Memory B cell (primary cell): ENCODE data around the gene MPRIP.

ENCODE experiments used
- ATAC-seq: fragments of 150-1000 bp; cut with Tn5 transposase; 2 replicates; pipeline ENCODE4 v1.10.0; 2021; ENCODE audit warnings: low read depth, mild to moderate bottlenecking, moderate library complexity
- DNase-seq, 2 donors: peaks; one replicate each; pipeline ENCODE4 v3.0.0; 2022; ENCODE audit warnings: low spot score in 2 of 2
- H3K27ac Mint-ChIP-seq: one replicate; pipeline ENCODE4 v1.8.0; 2022; ENCODE audit warnings: mild to moderate bottlenecking, moderate library complexity, mixed read lengths
- H3K27me3 Mint-ChIP-seq: one replicate; pipeline ENCODE4 v1.8.0; 2022; ENCODE audit warnings: mixed read lengths
- H3K36me3 Mint-ChIP-seq: one replicate; pipeline ENCODE4 v1.8.0; 2022; ENCODE audit warnings: mild to moderate bottlenecking, mixed read lengths
- H3K4me1 Mint-ChIP-seq: one replicate; pipeline ENCODE4 v1.8.0; 2022; ENCODE audit warnings: mixed read lengths
- H3K4me3 Mint-ChIP-seq: one replicate; pipeline ENCODE4 v1.8.0; 2022; ENCODE audit warnings: mild to moderate bottlenecking, moderate library complexity, mixed read lengths
- H3K9me3 Mint-ChIP-seq: one replicate; pipeline ENCODE4 v1.8.0; 2022; ENCODE audit warnings: mixed read lengths

Gene MPRIP

DNA sequence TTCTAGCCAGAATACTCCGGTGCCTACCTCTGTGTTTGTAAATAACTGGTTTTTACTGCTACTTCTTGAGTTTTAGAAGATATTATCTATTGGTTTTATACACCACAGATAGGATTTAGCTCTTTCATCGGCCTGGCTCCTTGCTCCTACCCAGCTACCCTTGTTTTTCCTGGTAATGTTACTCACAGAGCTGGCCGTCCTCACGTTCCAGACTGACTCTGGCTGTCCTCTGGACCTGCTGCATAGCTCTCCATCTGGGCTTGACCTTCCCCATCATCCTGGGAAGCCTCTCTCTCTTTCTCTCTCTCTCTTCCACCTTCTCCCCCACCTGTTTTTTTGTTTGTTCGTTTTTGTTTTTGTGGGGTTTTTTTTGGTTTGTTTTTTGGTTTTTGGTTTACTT lies 51.5 kb downstream of the MPRIP start:
- H3K36me3 Mint-ChIP-seq: peaks cover 9% of the 10 kb centered on the region
- H3K4me1 Mint-ChIP-seq: peaks cover 28% of the 10 kb centered on the region
- ATAC-seq (no peak), DNase-seq (no peak)
- H3K27ac Mint-ChIP-seq: peak overlapping the region; percentile 28
- H3K9me3 Mint-ChIP-seq: no peaks in the 10 kb centered on the region
- H3K27me3 Mint-ChIP-seq: no peaks in the 10 kb centered on the region
- H3K4me3 Mint-ChIP-seq: no peak overlapping the region

GRCh38 chr17:17096438-17097178 lies 54.4 kb downstream of the MPRIP start:
- peaks cover 26% of the 10 kb centered on the region for H3K4me1 Mint-ChIP-seq
- DNase-seq (no peak), ATAC-seq (no peak)
- no peaks in the 10 kb centered on the region for H3K27me3 Mint-ChIP-seq
- no peaks in the 10 kb centered on the region for H3K9me3 Mint-ChIP-seq
- peaks cover 9% of the 10 kb centered on the region for H3K36me3 Mint-ChIP-seq
- H3K4me3 Mint-ChIP-seq: no peak overlapping the region
- no peak overlapping the region for H3K27ac Mint-ChIP-seq

DNA sequence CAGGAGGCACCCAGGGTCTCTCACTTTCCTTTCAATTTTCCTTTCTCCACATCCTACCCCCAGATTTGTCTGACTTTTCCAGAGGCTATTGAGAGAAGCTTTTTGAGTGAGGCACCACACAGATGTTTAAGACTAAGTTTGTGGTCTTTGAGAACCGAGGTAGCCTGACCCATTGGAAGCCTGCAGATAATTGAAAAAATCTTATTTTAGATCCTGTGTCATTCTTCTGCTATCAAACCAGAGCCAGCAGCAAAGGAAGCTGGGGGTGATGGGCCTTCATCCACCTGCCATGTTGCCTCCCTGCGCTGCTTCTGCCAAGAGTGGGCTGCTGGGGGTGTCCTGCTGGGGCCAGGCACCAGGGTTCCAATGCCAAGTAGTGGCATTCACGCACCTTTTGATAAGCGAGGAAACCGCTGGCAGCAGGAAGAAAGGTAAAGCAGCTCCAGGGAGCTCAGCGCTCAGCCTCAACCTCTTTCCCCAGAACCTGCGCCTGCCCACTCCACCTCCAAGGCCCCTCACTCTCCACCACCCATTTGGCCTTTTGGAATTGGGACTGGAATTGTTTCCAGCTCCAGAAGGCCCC lies 55.6 kb downstream of the MPRIP start:
- Mint-ChIP-seq H3K36me3 (peaks cover 6% of the 10 kb centered on the region), H3K27ac (no peak overlapping the region), H3K4me1 (peaks cover 23% of the 10 kb centered on the region), H3K4me3 (no peak overlapping the region), H3K9me3 (no peaks in the 10 kb centered on the region), H3K27me3 (no peaks in the 10 kb centered on the region)
- ATAC-seq (no peak), DNase-seq (no peak)

DNA sequence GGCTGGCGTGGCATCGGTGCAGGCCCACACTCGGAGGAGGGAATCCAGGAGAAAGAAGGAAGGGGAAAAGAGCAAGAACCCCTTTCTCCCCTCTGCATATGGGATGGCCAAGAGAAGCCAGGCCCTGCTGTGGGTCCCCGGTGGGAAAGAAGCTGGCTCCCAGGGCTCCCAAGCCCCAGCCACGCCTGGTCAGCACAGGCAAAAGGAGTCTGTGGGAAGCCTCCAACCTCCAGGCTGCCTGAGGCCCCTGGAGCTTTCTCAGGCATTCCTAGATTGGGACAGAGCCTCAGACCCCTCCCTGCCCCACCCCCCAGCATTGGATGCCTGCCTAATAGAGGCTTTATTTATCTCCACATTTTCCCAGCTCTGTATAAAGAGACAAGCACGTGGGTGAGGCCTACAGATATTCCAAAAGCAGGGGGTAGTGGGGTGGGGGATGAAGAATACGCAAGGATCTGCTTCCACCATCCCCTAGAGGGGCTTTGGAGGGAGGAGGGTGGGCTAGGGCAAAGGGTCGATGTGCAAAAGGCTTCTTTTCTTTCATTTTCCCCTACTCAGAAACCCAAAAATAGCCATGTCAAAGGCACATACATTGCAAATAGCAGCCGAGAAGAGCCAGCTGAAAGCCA lies 56.4 kb downstream of the MPRIP start:
- Mint-ChIP-seq H3K4me1 (peaks cover 21% of the 10 kb centered on the region), H3K9me3 (no peaks in the 10 kb centered on the region), H3K4me3 (no peak overlapping the region), H3K27ac (peak overlapping the region; percentile 45), H3K27me3 (no peaks in the 10 kb centered on the region), H3K36me3 (peaks cover 6% of the 10 kb centered on the region)
- ATAC-seq (no peak), DNase-seq (no peak)

GRCh38 chr17:17102176-17102575 lies 59.9 kb downstream of the MPRIP start:
- peaks cover 7% of the 10 kb centered on the region for H3K36me3 Mint-ChIP-seq
- H3K4me3 Mint-ChIP-seq: no peak overlapping the region
- no peaks in the 10 kb centered on the region for H3K9me3 Mint-ChIP-seq
- ATAC-seq: no peak
- peaks cover 20% of the 10 kb centered on the region for H3K4me1 Mint-ChIP-seq
- no peak for DNase-seq
- H3K27me3 Mint-ChIP-seq: no peaks in the 10 kb centered on the region
- H3K27ac Mint-ChIP-seq: no peak overlapping the region

DNA sequence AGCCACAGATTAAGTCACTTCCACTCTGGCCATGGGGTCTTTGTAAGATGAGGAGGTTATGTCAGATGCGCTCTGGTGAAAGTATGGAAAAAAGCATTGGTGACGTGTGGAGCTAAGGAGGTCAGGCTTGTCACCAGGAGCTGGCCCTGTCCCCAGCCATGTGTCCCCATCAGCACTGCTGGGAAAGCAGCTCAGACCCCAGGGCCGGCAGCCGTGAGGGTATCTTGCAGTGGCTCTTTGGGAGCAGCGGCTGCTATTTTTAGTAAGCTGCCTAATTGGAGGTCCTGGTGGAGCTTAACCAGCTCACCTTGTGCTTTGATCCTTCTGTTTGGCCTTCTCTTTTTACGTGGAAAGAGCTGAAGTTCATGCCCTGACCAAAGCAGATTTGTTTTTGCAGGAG lies 60.9 kb downstream of the MPRIP start:
- H3K27ac Mint-ChIP-seq: peak overlapping the region; percentile 45
- H3K36me3 Mint-ChIP-seq: peaks cover 7% of the 10 kb centered on the region
- no peaks in the 10 kb centered on the region for H3K9me3 Mint-ChIP-seq
- H3K4me3 Mint-ChIP-seq: no peak overlapping the region
- no peak for ATAC-seq
- DNase-seq: no peak
- no peaks in the 10 kb centered on the region for H3K27me3 Mint-ChIP-seq
- H3K4me1 Mint-ChIP-seq: peaks cover 28% of the 10 kb centered on the region

DNA sequence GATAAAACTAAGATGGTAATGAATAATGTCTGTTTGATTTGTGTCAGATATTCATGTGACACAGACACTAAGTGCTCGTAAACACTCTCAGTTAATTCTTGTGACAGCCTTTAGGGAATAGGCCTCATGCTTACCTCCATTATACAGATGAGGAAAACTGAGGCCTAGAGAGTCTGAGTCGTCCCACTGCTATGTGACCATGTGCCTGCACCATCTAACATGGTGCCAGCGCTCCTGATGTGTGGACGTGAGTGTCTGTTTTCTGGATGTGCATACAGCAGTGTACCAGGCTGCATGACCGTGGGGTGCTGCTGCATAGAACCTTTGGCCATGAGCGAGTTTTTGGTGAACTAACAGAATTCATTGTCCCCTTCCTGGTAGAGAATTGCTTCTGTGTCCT lies 61.8 kb downstream of the MPRIP start:
- Mint-ChIP-seq H3K36me3 (peaks cover 7% of the 10 kb centered on the region), H3K27ac (no peak overlapping the region), H3K9me3 (no peaks in the 10 kb centered on the region), H3K27me3 (no peaks in the 10 kb centered on the region), H3K4me3 (no peak overlapping the region), H3K4me1 (peaks cover 33% of the 10 kb centered on the region)
- ATAC-seq (no peak), DNase-seq (no peak)

- no peaks in the 10 kb centered on the region for H3K27me3 Mint-ChIP-seq
- H3K9me3 Mint-ChIP-seq: no peaks in the 10 kb centered on the region
- peak overlapping the region; percentile 58 for H3K27ac Mint-ChIP-seq
- DNase-seq (no peak), ATAC-seq (no peak)
- H3K4me1 Mint-ChIP-seq: peaks cover 37% of the 10 kb centered on the region
- peaks cover 5% of the 10 kb centered on the region for H3K36me3 Mint-ChIP-seq
- H3K4me3 Mint-ChIP-seq: no peak overlapping the region
These were observed 62.2 kb downstream of the MPRIP start for GRCh38 chr17:17104494-17104893.

DNA sequence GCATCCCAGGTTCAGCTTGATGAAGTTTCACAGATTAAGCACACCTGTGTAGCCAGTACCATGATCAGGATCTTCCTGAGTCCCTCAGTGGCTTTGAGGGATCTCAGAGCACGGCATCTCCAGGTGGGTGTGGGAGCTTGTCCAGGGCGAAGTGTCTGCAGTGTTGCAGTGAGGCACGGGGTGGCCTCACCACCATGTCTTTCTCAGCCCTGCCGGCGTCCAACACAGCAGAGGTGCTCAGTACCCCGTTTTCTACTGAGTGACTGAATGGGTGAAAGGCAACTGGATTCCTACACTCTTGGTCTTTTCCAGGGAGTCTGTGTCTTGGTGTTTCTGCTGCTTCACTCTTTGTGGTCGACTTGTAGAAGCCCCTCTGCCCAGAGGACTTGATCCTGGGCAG lies 63.7 kb downstream of the MPRIP start:
- Mint-ChIP-seq H3K27ac (peak overlapping the region; percentile 35), H3K4me3 (no peak overlapping the region), H3K36me3 (peaks cover 5% of the 10 kb centered on the region), H3K27me3 (no peaks in the 10 kb centered on the region), H3K9me3 (no peaks in the 10 kb centered on the region), H3K4me1 (peaks cover 50% of the 10 kb centered on the region)
- ATAC-seq (no peak), DNase-seq (no peak)

DNA sequence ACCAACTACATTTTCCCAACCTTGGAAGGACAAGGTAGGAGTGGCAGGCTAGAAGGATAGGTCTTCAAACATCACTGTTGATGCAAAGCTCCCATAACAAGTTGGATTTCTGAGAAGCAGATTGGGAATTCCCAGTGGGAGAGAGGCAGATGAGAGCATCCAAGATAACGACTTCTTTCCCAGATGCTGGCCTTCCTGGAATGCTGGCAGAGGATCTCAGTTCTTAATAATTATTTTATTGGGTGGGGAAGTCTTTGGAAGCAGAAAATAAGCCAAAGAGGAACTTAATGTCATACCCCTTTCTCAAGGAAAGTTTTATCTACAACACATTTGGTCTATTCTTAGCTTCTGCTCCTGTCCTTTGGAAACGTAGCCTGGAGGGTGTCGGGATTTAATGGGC lies 64.5 kb downstream of the MPRIP start:
- Mint-ChIP-seq H3K27me3 (no peaks in the 10 kb centered on the region), H3K4me1 (peaks cover 53% of the 10 kb centered on the region), H3K27ac (peak overlapping the region; percentile 35), H3K9me3 (no peaks in the 10 kb centered on the region), H3K4me3 (no peak overlapping the region), H3K36me3 (peaks cover 5% of the 10 kb centered on the region)
- no peak for ATAC-seq
- DNase-seq: no peak

DNA sequence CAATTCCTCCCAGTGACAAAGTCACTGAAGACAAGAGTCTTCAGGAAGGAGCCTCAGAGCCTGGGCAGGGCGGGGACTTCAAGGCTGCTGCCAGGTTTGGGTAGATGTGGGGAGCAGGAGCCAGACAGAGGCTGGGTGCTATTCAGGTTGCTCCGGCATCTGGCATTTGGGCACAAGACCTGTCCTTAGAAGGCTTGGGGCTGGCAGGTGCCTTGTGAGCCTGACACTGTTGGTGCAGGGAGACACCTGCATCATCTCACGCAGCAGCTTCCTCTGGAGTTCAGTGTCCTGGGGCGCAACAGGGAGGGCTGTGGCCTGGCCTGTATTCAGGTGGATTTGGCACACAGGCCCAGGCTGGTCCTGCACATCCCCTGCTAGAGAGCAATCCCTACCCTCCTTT lies 65.0 kb downstream of the MPRIP start:
- no peak for ATAC-seq
- peaks cover 54% of the 10 kb centered on the region for H3K4me1 Mint-ChIP-seq
- H3K4me3 Mint-ChIP-seq: no peak overlapping the region
- no peak for DNase-seq
- peak overlapping the region; percentile 56 for H3K27ac Mint-ChIP-seq
- no peaks in the 10 kb centered on the region for H3K27me3 Mint-ChIP-seq
- peaks cover 5% of the 10 kb centered on the region for H3K36me3 Mint-ChIP-seq
- H3K9me3 Mint-ChIP-seq: no peaks in the 10 kb centered on the region

GRCh38 chr17:17107891-17108431 lies 65.7 kb downstream of the MPRIP start:
- H3K27ac Mint-ChIP-seq: peak overlapping the region; percentile 56
- ATAC-seq: no peak
- DNase-seq: no peak
- no peaks in the 10 kb centered on the region for H3K9me3 Mint-ChIP-seq
- H3K4me3 Mint-ChIP-seq: no peak overlapping the region
- no peaks in the 10 kb centered on the region for H3K27me3 Mint-ChIP-seq
- peaks cover 5% of the 10 kb centered on the region for H3K36me3 Mint-ChIP-seq
- peaks cover 54% of the 10 kb centered on the region for H3K4me1 Mint-ChIP-seq

- DNase-seq (no peak), ATAC-seq (no peak)
- Mint-ChIP-seq H3K27ac (peak overlapping the region; percentile 56), H3K36me3 (peaks cover 5% of the 10 kb centered on the region), H3K27me3 (no peaks in the 10 kb centered on the region), H3K4me1 (peaks cover 57% of the 10 kb centered on the region), H3K4me3 (no peak overlapping the region), H3K9me3 (no peaks in the 10 kb centered on the region)
These were observed 66.3 kb downstream of the MPRIP start for GRCh38 chr17:17108451-17109049.

DNA sequence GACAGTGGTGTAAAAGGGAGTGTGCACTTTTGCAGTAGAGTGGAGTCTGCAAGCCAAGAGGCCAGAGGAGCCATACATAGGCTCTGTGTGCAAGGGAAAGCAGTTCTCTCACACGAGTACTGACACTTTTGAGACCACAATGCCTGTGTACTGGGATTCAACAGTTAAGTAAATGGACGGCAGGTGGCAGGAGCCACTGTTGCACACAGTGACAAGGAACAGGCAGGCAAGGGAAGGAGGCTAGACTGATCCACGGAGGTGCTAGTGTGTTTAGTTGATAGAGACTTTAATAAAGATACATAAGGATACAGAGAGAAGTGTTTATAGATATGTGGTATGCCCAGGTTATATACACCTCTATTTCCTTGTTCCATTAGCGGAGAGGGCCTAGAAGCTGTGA lies 67.0 kb downstream of the MPRIP start:
- H3K27me3 Mint-ChIP-seq: no peaks in the 10 kb centered on the region
- no peak for DNase-seq
- peaks cover 5% of the 10 kb centered on the region for H3K36me3 Mint-ChIP-seq
- peak overlapping the region; percentile 68 for H3K4me3 Mint-ChIP-seq
- ATAC-seq: no peak
- H3K27ac Mint-ChIP-seq: peak overlapping the region; percentile 56
- no peaks in the 10 kb centered on the region for H3K9me3 Mint-ChIP-seq
- peaks cover 61% of the 10 kb centered on the region for H3K4me1 Mint-ChIP-seq
